H1 (cell line): ENCODE data around the gene DCTN2. TPM values are rescaled to one million over a fixed set of nuclear protein-coding genes. Genes with fewer than 3 reads are reported as not detected.

Source experiments
- CBX5 ChIP-seq: fragments of 300-800, 300-1000 bp; sonication (generic); IDR thresholded peaks from 2 replicates; pipeline ENCODE4 v1.7.1; 2016; ENCODE audit warnings: antibody characterized with exemption, low read length, low read depth
- CHD1 ChIP-seq: IDR thresholded peaks from 2 replicates; pipeline ENCODE4 v1.6.1; 2012; ENCODE audit warnings: low read depth, low read length, improper control_type of control experiment
- CREB1 ChIP-seq: IDR thresholded peaks from 2 replicates; pipeline ENCODE4 v1.6.1; 2012; ENCODE audit warnings: inconsistent platforms
- CTBP2 ChIP-seq: IDR thresholded peaks from 2 replicates; pipeline ENCODE4 v1.7.0; 2011; ENCODE audit warnings: borderline replicate concordance, mild to moderate bottlenecking, moderate library complexity, mixed read lengths, low read length; ENCODE audit not compliant: insufficient read depth, insufficient read length
- FOSL1 ChIP-seq: IDR thresholded peaks from 2 replicates; pipeline ENCODE4 v1.6.1; 2011; ENCODE audit warnings: mild to moderate bottlenecking, low read depth, low read length, moderate library complexity; ENCODE audit not compliant: insufficient read depth
- HDAC2 ChIP-seq, 2 experiments: fragments of 300-600 bp in 1 of 2; sonication (generic) in 1 of 2; IDR thresholded peaks; 2 replicates each; pipeline ENCODE4 v1.6.1; 2011 to 2012; ENCODE audit warnings: low read depth in 2 of 2, low read length in 2 of 2, mild to moderate bottlenecking in 2 of 2, moderate library complexity in 2 of 2, borderline replicate concordance in 1 of 2, inconsistent platforms in 1 of 2
- HDAC6 ChIP-seq: IDR thresholded peaks from one replicate; pipeline ENCODE4 v1.7.1; 2012; ENCODE audit warnings: low read depth, mild to moderate bottlenecking, inconsistent platforms, low read length, moderate library complexity
- KDM1A ChIP-seq: fragments of 200-600, 300-600 bp; sonication (generic); IDR thresholded peaks from 2 replicates; pipeline ENCODE4 v1.7.1; 2016; ENCODE audit warnings: mild to moderate bottlenecking, low read length, borderline replicate concordance
- KDM4A ChIP-seq: IDR thresholded peaks from one replicate; pipeline ENCODE4 v1.7.1; 2012; ENCODE audit warnings: low read depth, mild to moderate bottlenecking, moderate library complexity, low read length, inconsistent platforms; ENCODE audit not compliant: severe bottlenecking
- MAFK ChIP-seq: IDR thresholded peaks from 2 replicates; pipeline ENCODE4 v1.6.1; 2012; ENCODE audit warnings: low read depth, mild to moderate bottlenecking, improper control_type of control experiment, low read length
- PHF8 ChIP-seq: fragments of 200-600 bp; sonication (generic); conservative IDR thresholded peaks from 2 replicates; pipeline ENCODE4 v1.7.1; 2012; ENCODE audit warnings: low read depth, mild to moderate bottlenecking, inconsistent platforms, low read length, moderate library complexity
- SP1 ChIP-seq: IDR thresholded peaks from 2 replicates; pipeline ENCODE4 v1.6.1; 2011; ENCODE audit warnings: low read depth, low read length
- SP4 ChIP-seq: IDR thresholded peaks from 2 replicates; pipeline ENCODE4 v1.6.1; 2012; ENCODE audit warnings: low read length, inconsistent platforms
- SRF ChIP-seq: IDR thresholded peaks from 2 replicates; pipeline ENCODE4 v1.6.1; 2011; ENCODE audit warnings: mild to moderate bottlenecking, low read depth, low read length, moderate library complexity
- SUZ12 ChIP-seq: fragments of 200-600 bp; sonication (generic); IDR thresholded peaks from 2 replicates; pipeline ENCODE4 v1.6.1; 2012; ENCODE audit warnings: mild to moderate bottlenecking, inconsistent platforms, low read length, moderate library complexity, mixed read lengths
- TBP ChIP-seq: IDR thresholded peaks from 2 replicates; pipeline ENCODE4 v1.6.1; 2011; ENCODE audit warnings: low read depth, low read length, improper control_type of control experiment
- USF2 ChIP-seq: IDR thresholded peaks from 2 replicates; pipeline ENCODE4 v1.6.1; 2011; ENCODE audit warnings: low read length, improper control_type of control experiment
- ZNF274 ChIP-seq: IDR thresholded peaks from 2 replicates; pipeline ENCODE4 v1.7.0; 2012; ENCODE audit warnings: low read length, borderline replicate concordance; ENCODE audit errors: extremely low read depth
- polyA plus RNA-seq, 7 experiments: library from polyadenylated mRNA; depleted of rRNA in 3 of 7; stranded (reverse) in 5 of 7; unstranded in 2 of 7; fragments of >200 nt in 5 of 7; fragments of 200-250 nt in 2 of 7; gene quantifications; 1 replicate in 5 of 7; 2 replicates in 1 of 7; 4 replicates in 1 of 7; pipeline versions ENCODE4 v1.2.1 to v1.2.3, GENCODE V29; 2011 to 2013; ENCODE audit warnings: missing spikeins in 2 of 7, mixed read lengths in 2 of 7
- total RNA-seq: library from RNA; stranded (reverse); fragmentation: NEBNext Ultra II Directional; extraction: Animal tissue kit (Norgen Biotek cat#: 25700); gene quantifications from 2 replicates; pipeline ENCODE4 v1.2.1, GENCODE V29; 2021
- TF ChIP-seq, protein P1 (sequence below): IDR thresholded peaks from 2 replicates; pipeline ENCODE4 v1.6.1; 2012; ENCODE audit warnings: low read length, inconsistent platforms
- TF ChIP-seq, protein P2 (sequence below): IDR thresholded peaks from 2 replicates; pipeline ENCODE4 v1.6.1; 2012; ENCODE audit warnings: inconsistent platforms

Gene DCTN2
- total and polyA plus RNA-seq, 2 of the 8 experiments (the other 6 are each of a cell fraction or from before 2014, with no cell fraction given): 90.3 to 91.9 TPM

DNA sequence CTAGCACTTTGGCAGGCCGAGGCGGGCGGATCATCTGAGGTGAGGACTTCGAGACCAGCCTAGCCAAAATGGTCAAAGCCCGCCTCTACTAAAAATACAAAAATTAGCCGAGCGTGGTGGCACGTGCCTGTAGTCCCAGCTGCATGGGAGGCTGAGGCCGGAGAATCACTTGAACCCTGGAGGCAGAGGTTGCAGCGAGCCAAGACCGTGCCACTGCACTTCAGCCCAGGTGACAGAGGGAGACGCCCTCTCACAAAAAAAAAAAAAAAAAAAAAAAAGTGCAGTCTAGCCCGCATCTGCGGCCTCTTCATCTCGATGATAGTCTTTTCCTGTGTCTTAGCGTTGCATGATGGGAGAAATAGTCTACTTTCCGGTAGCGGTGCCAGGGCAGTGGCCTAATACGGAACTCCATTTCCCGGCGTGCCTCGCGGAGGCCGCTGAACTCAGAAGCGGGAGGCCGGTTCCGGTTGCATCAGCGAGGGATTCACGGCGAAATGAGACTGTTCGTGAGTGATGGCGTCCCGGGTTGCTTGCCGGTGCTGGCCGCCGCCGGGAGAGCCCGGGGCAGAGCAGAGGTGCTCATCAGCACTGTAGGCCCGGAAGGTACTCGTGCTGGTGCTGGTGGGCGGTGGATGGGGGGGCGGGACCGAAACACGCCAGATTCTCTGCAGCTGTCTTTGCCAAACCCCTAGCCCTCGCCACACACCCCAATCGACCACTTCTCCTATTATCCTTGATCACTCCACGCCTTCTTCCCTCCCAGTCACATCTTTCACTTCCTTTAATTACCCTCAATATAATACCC is 59.2 kb downstream of the DCTN2 start, which contains the start of gene MARS1 (continued):
- TF ChIP-seq CTBP2: no peak
- TF ChIP-seq CREB1: peak; percentile 64; the same call in 1 of the 2 replicates
- no peak for TF ChIP-seq SP4
- no peak for TF ChIP-seq HDAC6
- no peak for TF ChIP-seq SUZ12
- TF ChIP-seq SRF: no peak
- TF ChIP-seq MAFK: no peak
- TF ChIP-seq, protein P1, sequence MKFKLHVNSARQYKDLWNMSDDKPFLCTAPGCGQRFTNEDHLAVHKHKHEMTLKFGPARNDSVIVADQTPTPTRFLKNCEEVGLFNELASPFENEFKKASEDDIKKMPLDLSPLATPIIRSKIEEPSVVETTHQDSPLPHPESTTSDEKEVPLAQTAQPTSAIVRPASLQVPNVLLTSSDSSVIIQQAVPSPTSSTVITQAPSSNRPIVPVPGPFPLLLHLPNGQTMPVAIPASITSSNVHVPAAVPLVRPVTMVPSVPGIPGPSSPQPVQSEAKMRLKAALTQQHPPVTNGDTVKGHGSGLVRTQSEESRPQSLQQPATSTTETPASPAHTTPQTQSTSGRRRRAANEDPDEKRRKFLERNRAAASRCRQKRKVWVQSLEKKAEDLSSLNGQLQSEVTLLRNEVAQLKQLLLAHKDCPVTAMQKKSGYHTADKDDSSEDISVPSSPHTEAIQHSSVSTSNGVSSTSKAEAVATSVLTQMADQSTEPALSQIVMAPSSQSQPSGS: no peak
- peak; percentile 87 for TF ChIP-seq TBP
- TF ChIP-seq FOSL1: no peak
- no peak for TF ChIP-seq USF2
- peak; percentile 92 for TF ChIP-seq PHF8
- no peak for TF ChIP-seq CHD1
- TF ChIP-seq SP1: peak; percentile 24; the same call in 1 of the 2 replicates
- peak; percentile 34 for TF ChIP-seq KDM4A
- TF ChIP-seq KDM1A: peak; percentile 94
- TF ChIP-seq ZNF274: no peak
- TF ChIP-seq, protein P2, sequence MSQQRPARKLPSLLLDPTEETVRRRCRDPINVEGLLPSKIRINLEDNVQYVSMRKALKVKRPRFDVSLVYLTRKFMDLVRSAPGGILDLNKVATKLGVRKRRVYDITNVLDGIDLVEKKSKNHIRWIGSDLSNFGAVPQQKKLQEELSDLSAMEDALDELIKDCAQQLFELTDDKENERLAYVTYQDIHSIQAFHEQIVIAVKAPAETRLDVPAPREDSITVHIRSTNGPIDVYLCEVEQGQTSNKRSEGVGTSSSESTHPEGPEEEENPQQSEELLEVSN: 0 out of 2 replicates have a peak, but pooled peaks have one; percentile 19
- no peak for TF ChIP-seq CBX5
- no peak for TF ChIP-seq HDAC2 (IDR thresholded peaks at IDR 0.05; ENCODE audit: borderline replicate concordance in 1 of 2, low read depth in 2 of 2, low read length in 2 of 2)
